Measurements from ENCODE around the gene PHACTR1. TPM values are rescaled to one million over a fixed set of nuclear protein-coding genes. Genes with fewer than 3 reads are reported as not detected.

The PHACTR1 gene
- total RNA-seq, 5 donors from 2014 or later (not counting 1 experiment from before 2014, with no cell fraction given) = 0.63 to 2.6 (median 1.1) TPM

DNA sequence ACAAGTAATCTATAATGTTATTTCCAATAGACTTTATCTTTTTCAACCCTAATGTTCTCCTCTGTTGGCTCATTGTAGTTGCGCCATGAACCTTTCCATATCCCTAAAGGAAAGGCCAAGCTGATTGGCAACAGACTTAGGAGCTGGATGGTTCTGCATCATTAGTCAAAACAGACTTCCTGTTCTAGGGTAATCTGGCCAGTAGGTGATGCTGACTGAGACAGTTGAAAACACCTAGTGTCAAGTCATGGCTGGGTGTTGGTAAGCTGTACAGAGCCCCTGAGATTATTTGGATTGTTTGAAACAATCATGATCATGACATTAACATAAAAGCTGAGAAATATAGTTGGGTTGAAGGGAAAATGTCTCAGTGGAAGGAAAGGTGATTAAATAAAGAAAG lies 231.4 kb downstream of the PHACTR1 start:
- ATAC-seq (replicated peaks in 1 of 4) = no peak
- Histone ChIP-seq H3K27ac (ENCODE audit: low read length) (no peak overlapping the region), H3K4me3 (ENCODE audit: control insufficient read depth in 1 of 2, extremely low read depth in 1 of 2, low read length in 1 of 2) (no peak overlapping the region), H3K27me3 (replicated peaks in 1 of 2; ENCODE audit: control insufficient read depth in 2 of 2, extremely low read depth in 1 of 2, insufficient read depth in 2 of 2, low read length in 1 of 2) (peaks cover 0 to 2% of the 10 kb centered on the region in 2 experiments), H3K4me1 (ENCODE audit: control insufficient read depth in 1 of 2, extremely low read depth in 1 of 2, insufficient read depth in 2 of 2, low read length in 2 of 2) (no peaks in the 10 kb centered on the region), H3K9me3 (no peaks in the 10 kb centered on the region), H3K36me3 (ENCODE audit: control insufficient read depth in 2 of 2, extremely low read depth in 1 of 2, insufficient read depth in 1 of 2, low read length in 1 of 2) (no peaks in the 10 kb centered on the region)
- H3K27me3 Mint-ChIP-seq = peaks cover 14 to 15% of the 10 kb centered on the region in 2 donors
- DNase-seq = no peak
- ChIA-PET CTCF (no interaction called here), POLR2A (no interaction called here)
- no peaks in the 10 kb centered on the region for H3K36me3 Mint-ChIP-seq
- no peaks in the 10 kb centered on the region for H3K9me3 Mint-ChIP-seq
- H3K4me3 Mint-ChIP-seq = no peak overlapping the region
- no CpG with 5 or more reads among the region's 1 CpG for WGBS (ENCODE audit: insufficient coverage)
- H3K4me1 Mint-ChIP-seq = no peaks in the 10 kb centered on the region
- H3K27ac Mint-ChIP-seq = no peak overlapping the region

DNA sequence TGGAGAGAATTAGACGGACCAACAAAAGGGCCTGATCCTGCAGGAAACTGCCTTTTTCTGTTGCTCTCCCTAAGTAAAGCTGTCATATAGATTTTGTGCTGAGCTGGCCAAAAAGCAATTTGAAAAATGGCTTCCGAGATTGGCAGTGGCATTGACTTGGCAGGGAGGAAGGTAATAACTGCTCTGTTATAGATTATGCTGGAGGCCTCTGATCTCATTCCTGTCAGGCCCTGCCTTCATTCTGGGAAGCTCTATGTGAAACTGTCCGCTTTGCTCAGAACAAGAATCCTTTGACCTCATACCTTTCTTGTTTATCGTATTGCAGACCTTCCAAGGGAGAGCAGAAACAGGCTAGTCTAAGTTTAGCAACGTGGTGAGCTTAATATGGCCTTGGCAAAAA lies 234.4 kb downstream of the PHACTR1 start:
- Histone ChIP-seq H3K4me3 (ENCODE audit: control insufficient read depth in 1 of 2, extremely low read depth in 1 of 2, low read length in 1 of 2) (no peak overlapping the region), H3K27ac (ENCODE audit: low read length) (no peak overlapping the region), H3K27me3 (replicated peaks in 1 of 2; ENCODE audit: control insufficient read depth in 2 of 2, extremely low read depth in 1 of 2, insufficient read depth in 2 of 2, low read length in 1 of 2) (peaks cover 0 to 4% of the 10 kb centered on the region in 2 experiments), H3K36me3 (ENCODE audit: control insufficient read depth in 2 of 2, extremely low read depth in 1 of 2, insufficient read depth in 1 of 2, low read length in 1 of 2) (no peaks in the 10 kb centered on the region), H3K4me1 (ENCODE audit: control insufficient read depth in 1 of 2, extremely low read depth in 1 of 2, insufficient read depth in 2 of 2, low read length in 2 of 2) (no peaks in the 10 kb centered on the region), H3K9me3 (no peaks in the 10 kb centered on the region)
- Mint-ChIP-seq H3K36me3 (no peaks in the 10 kb centered on the region), H3K4me1 (peaks cover 2 to 4% (median 3%) of the 10 kb centered on the region in 3 donors), H3K27me3 (peaks cover 19 to 24% of the 10 kb centered on the region in 2 donors), H3K27ac (no peak overlapping the region), H3K9me3 (no peaks in the 10 kb centered on the region), H3K4me3 (no peak overlapping the region)
- DNase-seq = no peak
- CTCF ChIA-PET = no interaction called here
- ATAC-seq (replicated peaks in 1 of 4) = no peak
- POLR2A ChIA-PET = no interaction called here
- 75% methylated on average over 2 of the region's 5 CpGs for WGBS (ENCODE audit: insufficient coverage)

DNA sequence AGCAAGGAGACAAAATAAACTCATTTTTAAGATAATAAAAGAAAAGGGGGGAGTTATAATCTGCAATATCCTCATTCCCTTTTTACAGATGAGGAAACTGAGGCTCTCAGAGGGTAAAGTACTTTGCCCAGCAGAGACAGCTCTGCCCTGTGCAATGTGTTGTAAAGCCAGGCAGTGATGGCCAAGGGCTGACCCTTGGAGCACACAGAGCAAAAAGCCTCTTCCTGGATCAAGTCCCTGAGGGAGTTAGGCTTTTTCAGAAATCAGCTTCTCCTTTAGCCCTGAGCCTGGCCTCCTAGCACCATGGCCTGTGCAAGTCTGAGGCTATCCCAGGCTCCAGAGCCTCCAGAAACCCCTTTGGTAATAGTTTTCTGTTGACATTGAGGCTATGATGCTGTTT lies 234.8 kb downstream of the PHACTR1 start:
- Histone ChIP-seq H3K27ac (ENCODE audit: low read length) (no peak overlapping the region), H3K36me3 (ENCODE audit: control insufficient read depth in 2 of 2, extremely low read depth in 1 of 2, insufficient read depth in 1 of 2, low read length in 1 of 2) (no peaks in the 10 kb centered on the region), H3K27me3 (replicated peaks in 1 of 2; ENCODE audit: control insufficient read depth in 2 of 2, extremely low read depth in 1 of 2, insufficient read depth in 2 of 2, low read length in 1 of 2) (peaks cover 0 to 5% of the 10 kb centered on the region in 2 experiments), H3K9me3 (no peaks in the 10 kb centered on the region), H3K4me3 (ENCODE audit: control insufficient read depth in 1 of 2, extremely low read depth in 1 of 2, low read length in 1 of 2) (no peak overlapping the region), H3K4me1 (ENCODE audit: control insufficient read depth in 1 of 2, extremely low read depth in 1 of 2, insufficient read depth in 2 of 2, low read length in 2 of 2) (peaks cover 0 to under 1% of the 10 kb centered on the region in 2 experiments)
- ChIA-PET POLR2A (no interaction called here), CTCF (no interaction called here)
- Mint-ChIP-seq H3K36me3 (no peaks in the 10 kb centered on the region), H3K27ac (no peak overlapping the region), H3K9me3 (no peaks in the 10 kb centered on the region), H3K4me3 (no peak overlapping the region), H3K4me1 (peaks cover 7 to 9% (median 7%) of the 10 kb centered on the region in 3 donors), H3K27me3 (peaks cover 22 to 27% of the 10 kb centered on the region in 2 donors)
- no peak for ATAC-seq (replicated peaks in 1 of 4)
- DNase-seq = no peak

DNA sequence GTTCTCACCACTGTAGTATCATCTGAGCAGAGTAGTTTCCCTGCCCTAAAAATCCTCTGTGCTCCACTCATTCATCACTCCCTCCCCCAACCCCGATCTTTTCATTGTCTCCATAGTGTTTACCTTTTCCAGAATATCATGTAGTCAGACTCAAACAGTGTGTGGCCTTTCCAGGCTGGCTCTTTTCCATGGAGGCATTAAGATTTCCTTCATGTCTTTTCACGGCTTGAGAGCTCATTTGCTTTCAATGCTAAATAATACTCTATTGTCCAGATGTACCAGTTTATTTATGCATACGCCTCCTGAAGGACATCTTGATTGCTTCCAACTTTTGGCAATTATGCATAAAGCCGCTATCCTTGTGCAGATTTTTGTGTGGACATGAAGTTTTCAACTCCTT lies 235.8 kb downstream of the PHACTR1 start:
- Mint-ChIP-seq H3K4me3 (no peak overlapping the region), H3K27ac (no peak overlapping the region), H3K9me3 (no peaks in the 10 kb centered on the region), H3K36me3 (no peaks in the 10 kb centered on the region), H3K4me1 (peaks cover 11 to 13% (median 13%) of the 10 kb centered on the region in 3 donors), H3K27me3 (peaks cover 24 to 31% of the 10 kb centered on the region in 2 donors)
- ChIA-PET POLR2A (no interaction called here), CTCF (no interaction called here)
- Histone ChIP-seq H3K4me1 (ENCODE audit: control insufficient read depth in 1 of 2, extremely low read depth in 1 of 2, insufficient read depth in 2 of 2, low read length in 2 of 2) (peaks cover 0 to 7% of the 10 kb centered on the region in 2 experiments), H3K9me3 (no peaks in the 10 kb centered on the region), H3K36me3 (ENCODE audit: control insufficient read depth in 2 of 2, extremely low read depth in 1 of 2, insufficient read depth in 1 of 2, low read length in 1 of 2) (no peaks in the 10 kb centered on the region), H3K27me3 (replicated peaks in 1 of 2; ENCODE audit: control insufficient read depth in 2 of 2, extremely low read depth in 1 of 2, insufficient read depth in 2 of 2, low read length in 1 of 2) (peaks cover 0 to 10% of the 10 kb centered on the region in 2 experiments), H3K27ac (ENCODE audit: low read length) (no peak overlapping the region), H3K4me3 (ENCODE audit: control insufficient read depth in 1 of 2, extremely low read depth in 1 of 2, low read length in 1 of 2) (no peak overlapping the region)
- ATAC-seq (replicated peaks in 1 of 4) = no peak
- WGBS (ENCODE audit: insufficient coverage) = 84% methylated on average over 3 of the region's 4 CpGs
- no peak for DNase-seq

DNA sequence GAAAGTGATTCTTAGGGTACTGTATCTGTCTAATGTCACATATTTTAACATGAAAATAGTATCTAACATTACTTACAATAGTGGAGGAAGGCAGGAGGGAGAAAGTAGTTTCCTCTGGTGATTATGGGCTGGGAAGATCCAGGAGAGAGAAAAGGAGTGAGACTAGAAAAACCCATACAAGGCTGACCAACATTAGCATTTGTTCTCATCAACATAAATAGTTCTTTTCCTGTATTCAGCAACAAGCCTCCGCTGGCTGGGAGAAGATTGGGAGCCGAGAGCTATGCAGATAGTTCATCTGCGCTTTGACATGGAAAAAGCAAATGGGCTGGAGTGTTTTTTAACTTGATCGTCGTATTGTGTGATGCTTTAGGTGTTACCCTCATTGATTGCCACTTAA lies 239.4 kb downstream of the PHACTR1 start:
- no peak overlapping the region for H3K27ac Mint-ChIP-seq
- Histone ChIP-seq H3K4me3 (ENCODE audit: control insufficient read depth in 1 of 2, extremely low read depth in 1 of 2, low read length in 1 of 2) (no peak overlapping the region), H3K9me3 (no peaks in the 10 kb centered on the region), H3K36me3 (ENCODE audit: control insufficient read depth in 2 of 2, extremely low read depth in 1 of 2, insufficient read depth in 1 of 2, low read length in 1 of 2) (no peaks in the 10 kb centered on the region), H3K27me3 (replicated peaks in 1 of 2; ENCODE audit: control insufficient read depth in 2 of 2, extremely low read depth in 1 of 2, insufficient read depth in 2 of 2, low read length in 1 of 2) (peaks cover 0 to 19% of the 10 kb centered on the region in 2 experiments), H3K4me1 (ENCODE audit: control insufficient read depth in 1 of 2, extremely low read depth in 1 of 2, insufficient read depth in 2 of 2, low read length in 2 of 2) (peaks cover 0 to 15% of the 10 kb centered on the region in 2 experiments), H3K27ac (ENCODE audit: low read length) (no peak overlapping the region)
- no peak for DNase-seq
- peaks cover 35 to 45% of the 10 kb centered on the region in 2 donors for H3K27me3 Mint-ChIP-seq
- no peaks in the 10 kb centered on the region for H3K36me3 Mint-ChIP-seq
- H3K9me3 Mint-ChIP-seq = no peaks in the 10 kb centered on the region
- ATAC-seq (replicated peaks in 1 of 4) = no peak
- WGBS (ENCODE audit: insufficient coverage) = 100% methylated on average over 3 of the region's 5 CpGs
- ChIA-PET CTCF (no interaction called here), POLR2A (no interaction called here)
- peak overlapping the region; percentile 69 to 89 (median 84) for H3K4me3 Mint-ChIP-seq
- peaks cover 22 to 24% (median 24%) of the 10 kb centered on the region in 3 donors for H3K4me1 Mint-ChIP-seq

DNA sequence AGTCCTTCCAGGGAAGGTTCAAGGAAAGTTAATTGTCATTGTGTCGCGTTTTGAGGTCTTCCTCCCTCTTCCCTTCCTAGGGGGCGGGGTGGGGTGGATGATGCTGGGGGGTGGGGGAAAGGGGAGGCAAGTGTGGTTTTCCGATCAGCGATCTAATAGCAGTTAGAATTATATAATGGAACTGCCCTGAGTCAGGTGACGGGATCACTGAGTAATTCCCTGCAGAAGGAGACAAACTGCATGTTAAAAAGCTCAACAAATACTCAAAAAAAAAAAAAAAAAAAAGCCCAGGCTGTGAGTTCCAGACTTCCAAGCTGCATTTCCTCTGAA lies 240.4 kb downstream of the PHACTR1 start:
- H3K4me1 Mint-ChIP-seq = peaks cover 22 to 24% (median 24%) of the 10 kb centered on the region in 3 donors
- H3K27me3 Mint-ChIP-seq = peaks cover 35 to 45% of the 10 kb centered on the region in 2 donors
- POLR2A ChIA-PET = interaction anchor here in 1 of 2 donors (0.5 kb wide), 1 partner anchor 26 kb away, joined by 3 read pairs; no protein-coding TSS in a partner anchor

More for the DNA sequence above, 240.4 kb downstream of the PHACTR1 start:
- Mint-ChIP-seq H3K4me3 (peak overlapping the region; percentile 82 to 89 (median 84)), H3K36me3 (no peaks in the 10 kb centered on the region), H3K9me3 (no peaks in the 10 kb centered on the region), H3K27ac (no peak overlapping the region)
- H3K9me3 ChIP-seq = no peaks in the 10 kb centered on the region
- H3K4me1 ChIP-seq (ENCODE audit: control insufficient read depth in 1 of 2, extremely low read depth in 1 of 2, insufficient read depth in 2 of 2, low read length in 2 of 2) = peaks cover 0 to 15% of the 10 kb centered on the region in 2 experiments
- WGBS (ENCODE audit: insufficient coverage) = no CpG with 5 or more reads among the region's 6 CpGs
- peaks cover 0 to 19% of the 10 kb centered on the region in 2 experiments for H3K27me3 ChIP-seq (replicated peaks in 1 of 2; ENCODE audit: control insufficient read depth in 2 of 2, extremely low read depth in 1 of 2, insufficient read depth in 2 of 2, low read length in 1 of 2)
- H3K27ac ChIP-seq (ENCODE audit: low read length) = no peak overlapping the region
- CTCF ChIA-PET = interaction anchor here in 1 of 2 donors (0.6 kb wide), 1 partner anchor 12 kb away, joined by 4 read pairs; no protein-coding TSS in a partner anchor
- no peak for ATAC-seq (replicated peaks in 1 of 4)
- H3K36me3 ChIP-seq (ENCODE audit: control insufficient read depth in 2 of 2, extremely low read depth in 1 of 2, insufficient read depth in 1 of 2, low read length in 1 of 2) = no peaks in the 10 kb centered on the region
- DNase-seq = no peak
- H3K4me3 ChIP-seq (ENCODE audit: control insufficient read depth in 1 of 2, extremely low read depth in 1 of 2, low read length in 1 of 2) = peak overlapping the region; percentile 51 to 98
